Vagina (tissue), 2 donors: Measurements from ENCODE around the gene DMTF1.

Experiments
- CTCF ChIP-seq, 3 experiments: fragments of 450-650 bp in 2 of 3; fragments of 200-600 bp in 1 of 3; sonication (generic) in 1 of 3; IDR thresholded peaks; one replicate each; pipeline ENCODE4 v1.5.1; 2017 to 2019; ENCODE audit warnings: antibody characterized with exemption in 3 of 3, mild to moderate bottlenecking in 2 of 3, moderate library complexity in 2 of 3
- POLR2A ChIP-seq, 2 donors: fragments of 450-650 bp; IDR thresholded peaks; one replicate each; pipeline ENCODE4 v1.6.1; 2017; ENCODE audit warnings: antibody characterized with exemption in 2 of 2, mild to moderate bottlenecking in 2 of 2, moderate library complexity in 2 of 2
- POLR2AphosphoS5 ChIP-seq, 2 donors: sonication (generic); formaldehyde crosslinking; IDR thresholded peaks; one replicate each; pipeline ENCODE4 v1.9.0; 2017; ENCODE audit warnings: antibody characterized with exemption in 2 of 2, mild to moderate bottlenecking in 2 of 2, low read depth in 1 of 2; ENCODE audit not compliant: insufficient read depth in 1 of 2

- no peak for TF ChIP-seq CTCF (IDR thresholded peaks at IDR 0.05)
- TF ChIP-seq POLR2AphosphoS5 (IDR thresholded peaks at IDR 0.05; ENCODE audit: insufficient read depth in 1 of 2, low read depth in 1 of 2), result no peak
- no peak for TF ChIP-seq POLR2A (IDR thresholded peaks at IDR 0.05)
These were observed 12.2 kb downstream of the DMTF1 start for GRCh38 chr7:87164433-87164832.
